ENCODE data around the gene TWIST2. TPM values are rescaled to one million over a fixed set of nuclear protein-coding genes. Genes with fewer than 3 reads are reported as not detected.

The TWIST2 gene
- total RNA-seq, 1 experiment from 2014 or later, result 0.22 TPM

DNA sequence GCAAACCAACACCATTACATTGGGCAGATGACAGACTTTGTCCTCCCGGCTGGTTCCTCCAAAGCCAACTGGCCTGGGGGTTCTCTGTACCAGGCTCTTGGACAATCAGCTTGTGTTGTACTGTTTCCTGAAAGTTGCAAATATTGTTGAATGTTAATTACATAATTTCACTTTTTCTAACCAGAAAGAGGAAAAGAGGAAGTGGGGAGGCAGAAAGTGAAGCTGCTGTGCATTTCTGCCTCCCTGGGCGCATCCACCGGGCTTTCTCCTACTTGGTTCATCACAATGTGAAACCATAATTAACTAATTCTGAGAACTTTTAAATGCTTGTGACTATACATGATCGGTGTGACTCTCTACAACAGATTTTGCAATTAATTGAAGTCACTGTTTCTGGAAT lies 10.1 kb downstream of the TWIST2 start:
- Mint-ChIP-seq H3K36me3 (ENCODE audit: insufficient read depth in 1 of 3, low read depth in 3 of 3) (no peaks in the 10 kb centered on the region), H3K4me1 (peaks cover 8 to 14% of the 10 kb centered on the region in 2 experiments), H3K9me3 (no peaks in the 10 kb centered on the region), H3K27me3 (ENCODE audit: low read depth) (peaks cover 65% of the 10 kb centered on the region), H3K4me3 (no peak overlapping the region), H3K27ac (no peak overlapping the region)
- Histone ChIP-seq H2BK120ac (ENCODE audit: low read depth, low read length, poor library complexity, severe bottlenecking) (no peak overlapping the region), H2AK5ac (ENCODE audit: insufficient read length, low read length) (no peak overlapping the region), H3K27ac (ENCODE audit: insufficient read length, low read depth, low read length) (no peak overlapping the region), H3K9me3 (ENCODE audit: control insufficient read depth, low read depth, low read length) (no peaks in the 10 kb centered on the region), H3K23me2 (ENCODE audit: insufficient read length, low read depth, low read length, poor library complexity, severe bottlenecking) (no peaks in the 10 kb centered on the region), H3K23ac (ENCODE audit: insufficient read length, low read depth, low read length) (no peak overlapping the region), H4K91ac (ENCODE audit: insufficient read length, low read depth, low read length) (no peak overlapping the region), H3K4ac (ENCODE audit: low read depth, low read length) (no peak overlapping the region), H2BK20ac (ENCODE audit: low read depth, low read length, poor library complexity, severe bottlenecking) (no peak overlapping the region), H3K56ac (ENCODE audit: insufficient read length, low read depth, low read length) (no peak overlapping the region), H2AFZ (ENCODE audit: low read length) (no peak overlapping the region), H3K4me2 (ENCODE audit: insufficient read depth, insufficient read length, low read length) (no peak overlapping the region), H3T11ph (ENCODE audit: low read length) (no peak overlapping the region), H3K27me3 (ENCODE audit: insufficient read depth, low read length) (no peaks in the 10 kb centered on the region; the same call in 1 of the 2 replicates), H3K79me1 (ENCODE audit: insufficient read depth, low read depth, low read length, poor library complexity, severe bottlenecking) (no peaks in the 10 kb centered on the region), H3K18ac (ENCODE audit: insufficient read length, low read depth, low read length) (no peak overlapping the region), H3K79me2 (ENCODE audit: insufficient read depth, low read length) (no peaks in the 10 kb centered on the region), H4K8ac (replicated peaks; ENCODE audit: insufficient read length, low read depth, low read length) (no peak overlapping the region), H3K14ac (ENCODE audit: insufficient read depth, low read length) (no peak overlapping the region), H2BK12ac (ENCODE audit: insufficient read length, low read depth, low read length) (no peak overlapping the region), H4K20me1 (ENCODE audit: control insufficient read depth, insufficient read depth, insufficient read length) (no peaks in the 10 kb centered on the region), H4K5ac (ENCODE audit: insufficient read length, low read depth, low read length) (no peak overlapping the region), H3K4me1 (ENCODE audit: insufficient read depth, low read length) (no peaks in the 10 kb centered on the region; the same call in 1 of the 2 replicates), H2BK5ac (ENCODE audit: insufficient read length, low read length) (no peak overlapping the region), H2BK15ac (ENCODE audit: low read depth, low read length) (no peak overlapping the region), H3K9ac (ENCODE audit: extremely low read depth, insufficient read length, low read length) (no peak overlapping the region)
- DNase-seq, result no peak
- TF ChIP-seq, protein P1, sequence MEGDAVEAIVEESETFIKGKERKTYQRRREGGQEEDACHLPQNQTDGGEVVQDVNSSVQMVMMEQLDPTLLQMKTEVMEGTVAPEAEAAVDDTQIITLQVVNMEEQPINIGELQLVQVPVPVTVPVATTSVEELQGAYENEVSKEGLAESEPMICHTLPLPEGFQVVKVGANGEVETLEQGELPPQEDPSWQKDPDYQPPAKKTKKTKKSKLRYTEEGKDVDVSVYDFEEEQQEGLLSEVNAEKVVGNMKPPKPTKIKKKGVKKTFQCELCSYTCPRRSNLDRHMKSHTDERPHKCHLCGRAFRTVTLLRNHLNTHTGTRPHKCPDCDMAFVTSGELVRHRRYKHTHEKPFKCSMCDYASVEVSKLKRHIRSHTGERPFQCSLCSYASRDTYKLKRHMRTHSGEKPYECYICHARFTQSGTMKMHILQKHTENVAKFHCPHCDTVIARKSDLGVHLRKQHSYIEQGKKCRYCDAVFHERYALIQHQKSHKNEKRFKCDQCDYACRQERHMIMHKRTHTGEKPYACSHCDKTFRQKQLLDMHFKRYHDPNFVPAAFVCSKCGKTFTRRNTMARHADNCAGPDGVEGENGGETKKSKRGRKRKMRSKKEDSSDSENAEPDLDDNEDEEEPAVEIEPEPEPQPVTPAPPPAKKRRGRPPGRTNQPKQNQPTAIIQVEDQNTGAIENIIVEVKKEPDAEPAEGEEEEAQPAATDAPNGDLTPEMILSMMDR (conservative IDR thresholded peaks at IDR 0.05), result no peak
- WGBS (ENCODE audit: extremely low coverage, insufficient read length, low lambda C conversion rate), result no CpG with 5 or more reads among the region's 4 CpGs

Data from H9 (cell line).